AG09319 (cell line): ENCODE results near the gene EYS.

Source experiments
- DNase-seq: peaks from one replicate; pipeline ENCODE4 v3.0.0-alpha.2; 2010; ENCODE audit warnings: low read depth; ENCODE audit errors: extremely low read depth
- CTCF ChIP-seq: IDR thresholded peaks from 2 replicates; pipeline ENCODE4 v1.5.1; 2011; ENCODE audit warnings: low read depth, mild to moderate bottlenecking, inconsistent platforms, low read length, moderate library complexity

Gene EYS

GRCh38 chr6:64789476-64789875, 917.5 kb downstream of the EYS start:
- DNase-seq = no peak
- TF ChIP-seq CTCF = no peak

- DNase-seq = no peak
- TF ChIP-seq CTCF = no peak
Observed at GRCh38 chr6:64786736-64787135, 920.3 kb downstream of the EYS start.

GRCh38 chr6:64782877-64783276, 924.1 kb downstream of the EYS start:
- DNase-seq = no peak

GRCh38 chr6:64777941-64778785, 928.9 kb downstream of the EYS start:
- DNase-seq = no peak
- TF ChIP-seq CTCF = no peak

More at GRCh38 chr6:64782877-64783276, 924.1 kb downstream of the EYS start:
- TF ChIP-seq CTCF = no peak

GRCh38 chr6:64776359-64776758, 930.7 kb downstream of the EYS start:
- DNase-seq = no peak
- TF ChIP-seq CTCF = no peak

GRCh38 chr6:64774881-64775280, 932.1 kb downstream of the EYS start:
- no peak for TF ChIP-seq CTCF
- DNase-seq = no peak

GRCh38 chr6:64750910-64751309, 956.1 kb downstream of the EYS start:
- TF ChIP-seq CTCF = no peak
- DNase-seq = no peak
